H1 (cell line): ENCODE results near the gene SERPINE2. TPM values are rescaled to one million over a fixed set of nuclear protein-coding genes. Genes with fewer than 3 reads are reported as not detected.

Source experiments
- MAFK ChIP-seq: IDR thresholded peaks from 2 replicates; pipeline ENCODE4 v1.6.1; 2012; ENCODE audit warnings: low read depth, mild to moderate bottlenecking, improper control_type of control experiment, low read length
- RBBP5 ChIP-seq: IDR thresholded peaks from 2 replicates; pipeline ENCODE4 v1.7.1; 2012; ENCODE audit warnings: low read depth, mild to moderate bottlenecking, inconsistent platforms, low read length, moderate library complexity, borderline replicate concordance
- RNF2 ChIP-seq: fragments of 200-900, 300-1000 bp; sonication (generic); IDR thresholded peaks from 2 replicates; pipeline ENCODE4 v1.7.1; 2016; ENCODE audit warnings: borderline replicate concordance, low read depth, mild to moderate bottlenecking, antibody characterized with exemption, low read length; ENCODE audit not compliant: poor library complexity, severe bottlenecking; ENCODE audit errors: missing control alignments
- SAP30 ChIP-seq: fragments of 300-600 bp; sonication (generic); IDR thresholded peaks from 2 replicates; pipeline ENCODE4 v1.7.1; 2012; ENCODE audit warnings: low read length, moderate library complexity, mild to moderate bottlenecking, inconsistent platforms; ENCODE audit not compliant: insufficient read depth, insufficient replicate concordance
- polyA plus RNA-seq, 7 experiments: library from polyadenylated mRNA; depleted of rRNA in 3 of 7; stranded (reverse) in 5 of 7; unstranded in 2 of 7; fragments of >200 nt in 5 of 7; fragments of 200-250 nt in 2 of 7; gene quantifications; 1 replicate in 5 of 7; 2 replicates in 1 of 7; 4 replicates in 1 of 7; pipeline versions ENCODE4 v1.2.1 to v1.2.3, GENCODE V29; 2011 to 2013; ENCODE audit warnings: missing spikeins in 2 of 7, mixed read lengths in 2 of 7
- total RNA-seq: library from RNA; stranded (reverse); fragmentation: NEBNext Ultra II Directional; extraction: Animal tissue kit (Norgen Biotek cat#: 25700); gene quantifications from 2 replicates; pipeline ENCODE4 v1.2.1, GENCODE V29; 2021
- TF ChIP-seq, protein P1 (sequence below): IDR thresholded peaks from 2 replicates; pipeline ENCODE4 v1.6.1; 2012; ENCODE audit warnings: inconsistent platforms
- TF ChIP-seq, protein P2 (sequence below): IDR thresholded peaks from 2 replicates; pipeline ENCODE4 v1.6.1; 2011; ENCODE audit warnings: low read depth, mild to moderate bottlenecking, low read length; ENCODE audit not compliant: insufficient read depth

The SERPINE2 gene
- total and polyA plus RNA-seq, 2 of the 8 experiments (the other 6 are each of a cell fraction or from before 2014, with no cell fraction given), result 26.2 to 76.0 TPM

DNA sequence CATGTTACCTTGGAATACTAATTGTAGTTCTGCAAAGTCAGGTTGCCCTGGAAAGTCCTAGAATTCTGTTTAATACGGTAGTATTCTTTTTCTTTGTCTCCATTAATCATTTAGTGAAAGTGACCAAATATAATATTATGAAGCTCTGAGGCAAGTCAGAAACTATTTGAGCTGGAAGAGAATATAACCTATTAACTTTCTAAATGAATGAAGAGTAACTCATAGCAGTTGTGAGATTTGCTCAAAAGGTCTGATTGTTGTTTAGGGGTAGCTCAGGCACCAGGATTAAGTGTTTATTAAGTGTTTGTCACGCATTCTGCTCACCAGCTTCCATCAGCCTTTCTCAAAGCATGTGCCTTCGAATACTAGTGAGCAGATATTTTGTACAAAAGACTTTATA, 46.7 kb upstream of the SERPINE2 start (continued):
- TF ChIP-seq, protein P1, sequence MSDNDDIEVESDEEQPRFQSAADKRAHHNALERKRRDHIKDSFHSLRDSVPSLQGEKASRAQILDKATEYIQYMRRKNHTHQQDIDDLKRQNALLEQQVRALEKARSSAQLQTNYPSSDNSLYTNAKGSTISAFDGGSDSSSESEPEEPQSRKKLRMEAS, result no peak
- TF ChIP-seq SAP30, result no peak
- TF ChIP-seq MAFK, result no peak
- TF ChIP-seq, protein P2, sequence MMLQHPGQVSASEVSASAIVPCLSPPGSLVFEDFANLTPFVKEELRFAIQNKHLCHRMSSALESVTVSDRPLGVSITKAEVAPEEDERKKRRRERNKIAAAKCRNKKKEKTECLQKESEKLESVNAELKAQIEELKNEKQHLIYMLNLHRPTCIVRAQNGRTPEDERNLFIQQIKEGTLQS, result no peak
- TF ChIP-seq RBBP5, result no peak
- no peak for TF ChIP-seq RNF2
